Measurements from ENCODE around the gene ADIPOQ.

DNA sequence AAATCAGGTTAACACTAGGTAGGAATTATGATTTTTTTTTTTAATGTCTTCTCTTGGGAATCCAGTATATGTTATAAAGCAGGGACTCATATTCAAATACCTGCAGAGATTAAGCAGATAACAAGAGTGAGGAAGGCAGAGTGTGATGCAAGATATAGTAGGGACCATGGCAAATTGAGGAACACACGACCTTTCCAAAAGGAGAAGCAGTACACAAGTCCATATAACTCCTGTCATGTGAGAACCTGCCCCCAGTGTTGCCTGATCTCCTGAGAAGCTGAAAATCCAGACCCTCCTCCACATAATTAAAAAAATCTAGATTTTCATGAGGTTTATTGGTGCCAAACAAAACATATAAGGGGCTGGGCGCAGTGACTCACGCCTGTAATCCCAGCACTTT, 39.8 kb upstream of the ADIPOQ start:
- no peak for TF ChIP-seq CTCF (IDR thresholded peaks at IDR 0.05)
- TF ChIP-seq POLR2A (IDR thresholded peaks at IDR 0.05): no peak
- no peak for TF ChIP-seq EP300 (IDR thresholded peaks at IDR 0.05)
- no peak for TF ChIP-seq POLR2AphosphoS5 (IDR thresholded peaks at IDR 0.05)
